ENCODE data around the gene ZC2HC1C. TPM values are rescaled to one million over a fixed set of nuclear protein-coding genes. Genes with fewer than 3 reads are reported as not detected.

Gene ZC2HC1C
- total and polyA plus RNA-seq, 2 donors from 2014 or later: 6.7 to 11.9 TPM

DNA sequence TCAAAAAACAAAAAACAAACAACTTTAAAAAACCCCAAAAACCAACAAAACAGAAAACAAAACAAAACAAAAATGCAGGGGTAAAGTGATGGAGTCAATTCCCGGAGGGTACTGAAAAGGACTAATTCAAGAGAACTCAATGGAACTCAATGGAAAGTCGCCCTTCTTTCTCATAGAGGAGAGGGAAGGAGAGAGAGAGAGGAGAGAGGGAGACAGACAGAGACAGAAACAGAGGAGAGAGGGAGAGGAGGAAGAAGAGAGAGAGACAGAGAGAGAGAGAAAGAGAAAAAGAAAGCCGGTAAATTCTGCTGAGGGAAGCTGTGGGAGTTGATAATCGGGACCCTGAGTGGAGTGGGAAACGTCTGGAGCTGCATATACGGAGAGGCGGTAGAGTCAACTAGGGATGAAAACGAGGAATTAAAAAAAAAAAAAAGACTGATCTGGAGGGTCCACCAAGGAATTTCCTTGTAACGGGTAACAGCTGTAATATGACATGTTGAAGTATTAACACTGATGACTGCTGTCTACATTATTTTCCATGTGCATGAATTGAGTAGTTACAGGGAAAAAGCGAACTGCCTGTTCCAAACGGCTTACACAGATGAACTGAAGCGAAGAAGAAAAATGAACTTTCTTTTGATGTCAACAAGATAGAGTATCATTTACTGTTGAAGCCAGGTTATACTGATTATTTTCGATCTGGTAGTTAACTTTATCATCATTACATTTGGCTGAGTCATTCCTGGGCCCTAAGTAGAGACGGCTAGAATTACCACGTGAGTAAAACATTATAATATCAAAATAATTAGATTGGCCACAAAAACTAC lies 934 bp upstream of the ZC2HC1C start:
- Histone ChIP-seq H3K36me3 (ENCODE audit: control insufficient read depth in 2 of 3, insufficient read depth in 3 of 3, low read length in 3 of 3) (no peaks in the 10 kb centered on the region), H3K27me3 (ENCODE audit: control insufficient read depth, insufficient read depth, low read length) (no peaks in the 10 kb centered on the region), H3K27ac (ENCODE audit: low read depth in 2 of 2, low read length in 2 of 2) (peak overlapping the region; percentile 72 to 96), H3K9ac (ENCODE audit: low read length in 3 of 3) (peak overlapping the region in 2 of 3 donors; percentile 68 to 77), H3K4me3 (ENCODE audit: low read length in 3 of 3) (peak overlapping the region; percentile 73 to 88 (median 82)), H3K9me3 (ENCODE audit: control insufficient read depth in 2 of 3, insufficient read depth in 1 of 3, low read length in 3 of 3) (no peaks in the 10 kb centered on the region), H3K4me1 (ENCODE audit: control insufficient read depth in 2 of 3, insufficient read depth in 2 of 3, low read depth in 1 of 3, low read length in 3 of 3) (peaks cover 4 to 11% (median 8%) of the 10 kb centered on the region in 3 donors)
- peak in 2 of 5 donors; percentile 61 to 68 for DNase-seq
- no peak for FAIRE-seq
- intact Hi-C loops (cut with DNase I): no loop called here
- TF ChIP-seq, protein P1, sequence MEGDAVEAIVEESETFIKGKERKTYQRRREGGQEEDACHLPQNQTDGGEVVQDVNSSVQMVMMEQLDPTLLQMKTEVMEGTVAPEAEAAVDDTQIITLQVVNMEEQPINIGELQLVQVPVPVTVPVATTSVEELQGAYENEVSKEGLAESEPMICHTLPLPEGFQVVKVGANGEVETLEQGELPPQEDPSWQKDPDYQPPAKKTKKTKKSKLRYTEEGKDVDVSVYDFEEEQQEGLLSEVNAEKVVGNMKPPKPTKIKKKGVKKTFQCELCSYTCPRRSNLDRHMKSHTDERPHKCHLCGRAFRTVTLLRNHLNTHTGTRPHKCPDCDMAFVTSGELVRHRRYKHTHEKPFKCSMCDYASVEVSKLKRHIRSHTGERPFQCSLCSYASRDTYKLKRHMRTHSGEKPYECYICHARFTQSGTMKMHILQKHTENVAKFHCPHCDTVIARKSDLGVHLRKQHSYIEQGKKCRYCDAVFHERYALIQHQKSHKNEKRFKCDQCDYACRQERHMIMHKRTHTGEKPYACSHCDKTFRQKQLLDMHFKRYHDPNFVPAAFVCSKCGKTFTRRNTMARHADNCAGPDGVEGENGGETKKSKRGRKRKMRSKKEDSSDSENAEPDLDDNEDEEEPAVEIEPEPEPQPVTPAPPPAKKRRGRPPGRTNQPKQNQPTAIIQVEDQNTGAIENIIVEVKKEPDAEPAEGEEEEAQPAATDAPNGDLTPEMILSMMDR (IDR thresholded peaks at IDR 0.05; ENCODE audit: borderline replicate concordance, extremely low read depth, insufficient read depth): no peak

DNA sequence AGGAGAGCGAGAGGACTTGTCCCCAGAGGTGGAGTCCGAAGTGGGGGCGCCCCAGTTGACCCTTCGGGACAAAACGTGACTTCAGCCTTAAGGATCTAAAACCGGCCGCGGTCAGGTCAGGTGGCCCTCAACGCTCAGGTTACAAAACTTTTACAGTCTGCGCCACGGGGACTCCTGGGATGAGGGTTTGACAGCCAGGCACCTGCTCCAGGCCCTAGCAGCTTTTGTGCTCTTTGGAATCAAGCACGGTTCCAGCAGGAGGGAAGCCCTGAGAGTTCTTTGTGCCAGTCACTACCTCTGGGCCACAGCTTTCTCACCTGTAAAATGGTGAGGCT lies 337 bp downstream of the ZC2HC1C start:
- no peaks in the 10 kb centered on the region for H3K36me3 ChIP-seq (ENCODE audit: control insufficient read depth in 2 of 3, insufficient read depth in 3 of 3, low read length in 3 of 3)
- H3K27ac ChIP-seq (ENCODE audit: low read depth in 2 of 2, low read length in 2 of 2): peak overlapping the region; percentile 72 to 96
- H3K4me1 ChIP-seq (ENCODE audit: control insufficient read depth in 2 of 3, insufficient read depth in 2 of 3, low read depth in 1 of 3, low read length in 3 of 3): peaks cover 4 to 11% (median 6%) of the 10 kb centered on the region in 3 donors
- no peaks in the 10 kb centered on the region for H3K27me3 ChIP-seq (ENCODE audit: control insufficient read depth, insufficient read depth, low read length)
- peak overlapping the region; percentile 4 to 86 (median 22) for H3K9ac ChIP-seq (ENCODE audit: low read length in 3 of 3)
- no peaks in the 10 kb centered on the region for H3K9me3 ChIP-seq (ENCODE audit: control insufficient read depth in 2 of 3, insufficient read depth in 1 of 3, low read length in 3 of 3)
- TF ChIP-seq, protein P1 (IDR thresholded peaks at IDR 0.05; ENCODE audit: borderline replicate concordance, extremely low read depth, insufficient read depth): no peak
- intact Hi-C loops (cut with DNase I): no loop called here
- DNase-seq (no peak), FAIRE-seq (no peak)
- peak overlapping the region; percentile 41 to 82 (median 73) for H3K4me3 ChIP-seq (ENCODE audit: low read length in 3 of 3)

DNA sequence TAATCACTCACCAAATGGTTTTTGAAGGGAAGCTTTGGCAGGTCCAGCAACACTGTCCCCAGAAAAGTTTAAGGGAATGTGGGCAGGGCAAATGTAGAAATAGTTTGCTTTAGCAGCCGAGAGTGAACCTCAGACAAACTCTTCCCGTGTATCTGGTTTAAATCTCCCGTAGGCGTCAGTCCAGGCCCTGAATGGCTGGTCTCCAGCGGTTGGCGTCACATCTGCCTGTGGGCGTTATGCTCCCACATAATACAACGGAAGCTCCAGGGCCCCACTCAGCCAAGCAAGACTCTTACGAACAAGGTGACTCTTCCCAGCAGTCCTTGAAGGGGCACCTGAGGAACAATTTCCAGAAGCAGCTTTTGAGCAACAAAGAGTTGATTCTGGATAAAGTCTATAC lies 942 bp downstream of the ZC2HC1C start:
- Histone ChIP-seq H3K36me3 (ENCODE audit: control insufficient read depth in 2 of 3, insufficient read depth in 3 of 3, low read length in 3 of 3) (no peaks in the 10 kb centered on the region), H3K4me3 (ENCODE audit: low read length in 3 of 3) (peak overlapping the region in 2 of 3 donors; percentile 9 to 82), H3K27ac (ENCODE audit: low read depth in 2 of 2, low read length in 2 of 2) (peak overlapping the region; percentile 72 to 96), H3K9ac (ENCODE audit: low read length in 3 of 3) (peak overlapping the region in 2 of 3 donors; percentile 4 to 86), H3K4me1 (ENCODE audit: control insufficient read depth in 2 of 3, insufficient read depth in 2 of 3, low read depth in 1 of 3, low read length in 3 of 3) (peaks cover 4 to 11% (median 6%) of the 10 kb centered on the region in 3 donors), H3K27me3 (ENCODE audit: control insufficient read depth, insufficient read depth, low read length) (no peaks in the 10 kb centered on the region), H3K9me3 (ENCODE audit: control insufficient read depth in 2 of 3, insufficient read depth in 1 of 3, low read length in 3 of 3) (no peaks in the 10 kb centered on the region)
- DNase-seq (peak in 2 of 5 donors; percentile 46 to 69), FAIRE-seq (no peak)
- intact Hi-C loops (cut with DNase I): no loop called here
- TF ChIP-seq, protein P1 (IDR thresholded peaks at IDR 0.05; ENCODE audit: borderline replicate concordance, extremely low read depth, insufficient read depth): no peak
